Iris pigment epithelial cell (primary cell): ENCODE data around the gene G6PC3.
"Not testable (repeated sequence)": the region's sequence is repeated elsewhere in the genome, so short reads cannot be mapped to it uniquely, and the experiment has no call there.

Experiments used
- DNase-seq: peaks from one replicate; pipeline ENCODE4 v3.0.0-alpha.2; 2011; ENCODE audit warnings: low read depth

G6PC3 gene

DNA sequence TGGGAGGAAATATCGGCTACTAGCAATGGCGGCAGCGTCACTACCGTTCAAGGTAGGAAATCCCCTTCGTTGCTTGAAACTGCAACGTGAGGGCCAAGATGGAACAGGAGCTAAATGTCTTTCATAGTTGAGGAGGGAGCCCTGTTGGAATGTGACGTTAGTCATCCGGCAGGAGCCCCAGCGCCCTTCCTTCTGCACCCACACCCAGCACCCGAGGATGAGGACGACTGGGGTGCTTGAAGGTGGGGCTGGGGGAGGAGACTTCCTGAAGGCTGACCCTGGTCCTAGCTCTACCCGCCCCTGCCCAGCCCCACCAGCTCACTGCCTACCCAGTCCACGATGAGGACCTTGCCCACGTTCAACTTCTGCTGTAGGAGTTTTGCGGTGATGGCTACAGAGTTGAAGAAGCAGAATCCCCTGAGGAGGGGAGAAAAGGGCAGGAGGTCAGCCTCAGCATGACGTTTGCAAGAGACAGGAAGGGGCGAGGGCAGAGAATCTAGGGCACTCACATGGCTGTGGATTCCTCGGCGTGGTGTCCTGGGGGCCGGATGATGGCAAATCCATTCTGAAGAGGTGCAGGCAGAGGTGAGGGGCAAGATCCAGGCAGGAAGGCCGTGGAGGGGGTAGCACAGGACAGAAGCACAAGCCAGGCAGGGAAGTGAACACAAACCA lies 11.9 kb downstream of the G6PC3 start:
- DNase-seq: peak; percentile 34

DNA sequence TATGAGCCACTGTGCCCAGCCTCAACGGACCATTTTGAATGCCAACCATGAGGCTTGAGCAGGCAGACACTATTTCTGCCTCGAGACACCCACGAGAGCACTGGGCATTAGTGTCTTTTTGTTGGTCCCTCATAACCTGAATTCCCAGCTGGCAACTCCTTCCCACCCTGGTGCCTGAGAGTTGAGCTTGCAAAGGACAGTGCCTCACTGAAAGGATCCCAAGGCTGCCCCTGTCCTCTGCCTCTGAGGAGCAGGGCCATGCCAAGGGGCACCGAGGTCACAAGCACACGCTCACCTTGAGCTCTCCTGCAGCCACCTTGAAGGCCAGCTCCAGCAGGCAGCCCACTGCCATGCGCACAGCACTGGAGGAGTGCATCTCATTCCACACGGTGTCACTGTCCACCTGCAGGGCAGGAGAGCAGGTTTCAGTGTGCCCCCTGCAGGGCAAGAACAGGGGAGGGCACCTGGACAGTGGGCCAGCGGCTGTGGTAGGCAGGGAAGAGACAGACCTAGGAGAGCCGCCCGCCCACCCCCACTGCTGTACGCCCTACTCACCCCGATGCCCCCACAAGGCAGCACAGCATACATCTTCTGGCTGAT lies 12.8 kb downstream of the G6PC3 start:
- no peak for DNase-seq

DNA sequence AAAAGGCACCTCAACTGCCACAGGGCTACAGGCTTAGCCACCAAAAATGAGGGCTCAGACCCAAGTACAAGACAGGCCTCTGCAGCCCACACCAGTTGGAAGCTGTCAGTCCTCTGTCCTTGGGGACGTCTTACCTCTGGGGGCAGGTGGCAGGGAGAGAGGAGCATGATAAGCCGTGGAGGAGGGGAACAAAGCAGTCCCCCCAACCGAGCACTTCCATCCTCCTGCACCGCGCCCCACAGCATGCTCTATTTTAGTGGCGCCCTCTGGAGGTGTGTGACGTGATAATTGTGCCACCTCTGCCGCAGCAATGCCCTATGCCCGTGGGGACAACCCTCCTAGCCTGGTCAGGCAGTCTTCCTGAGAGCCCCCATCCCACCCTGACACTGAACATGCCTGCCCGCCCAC lies 13.6 kb downstream of the G6PC3 start:
- DNase-seq: no peak

DNA sequence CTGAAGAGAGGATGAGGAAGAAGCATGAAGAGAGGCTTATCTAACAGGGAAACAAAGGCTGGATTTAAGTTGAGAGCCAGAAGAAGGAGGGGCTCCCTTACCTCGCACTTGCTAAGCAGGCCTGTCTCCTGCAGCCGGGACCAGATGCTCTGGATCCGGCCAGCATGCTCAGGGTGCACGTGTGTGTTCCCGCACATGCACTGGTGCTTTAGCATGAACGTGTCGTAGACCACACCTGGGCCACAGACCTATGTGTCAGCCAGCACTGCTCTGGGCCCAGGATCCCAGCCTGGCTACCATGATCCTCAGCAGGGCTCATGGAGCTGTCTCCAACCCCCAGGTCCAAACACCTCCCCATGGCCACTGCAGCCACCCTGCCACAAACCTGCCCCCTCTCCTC lies 14.4 kb downstream of the G6PC3 start:
- no peak for DNase-seq

DNA sequence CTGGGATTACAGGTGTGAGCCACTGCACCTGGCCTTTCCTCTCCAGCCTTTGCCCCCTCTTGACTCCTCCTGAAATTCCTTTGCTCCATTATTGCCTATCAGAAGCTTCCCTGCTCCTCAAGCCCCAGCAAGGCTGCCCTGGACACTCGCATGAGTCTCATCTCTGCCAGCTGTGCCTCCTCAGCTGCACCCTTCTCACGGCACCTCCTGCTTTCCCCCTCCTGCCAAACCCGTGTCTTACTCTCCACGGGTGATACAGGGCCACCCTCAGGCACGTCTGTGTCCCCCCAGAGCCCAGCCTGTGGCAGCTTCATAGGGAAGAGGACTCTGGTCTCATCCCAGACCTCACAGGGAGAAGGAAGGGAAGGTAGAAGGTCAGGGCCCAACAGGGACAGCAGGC lies 15.4 kb downstream of the G6PC3 start:
- no peak for DNase-seq

DNA sequence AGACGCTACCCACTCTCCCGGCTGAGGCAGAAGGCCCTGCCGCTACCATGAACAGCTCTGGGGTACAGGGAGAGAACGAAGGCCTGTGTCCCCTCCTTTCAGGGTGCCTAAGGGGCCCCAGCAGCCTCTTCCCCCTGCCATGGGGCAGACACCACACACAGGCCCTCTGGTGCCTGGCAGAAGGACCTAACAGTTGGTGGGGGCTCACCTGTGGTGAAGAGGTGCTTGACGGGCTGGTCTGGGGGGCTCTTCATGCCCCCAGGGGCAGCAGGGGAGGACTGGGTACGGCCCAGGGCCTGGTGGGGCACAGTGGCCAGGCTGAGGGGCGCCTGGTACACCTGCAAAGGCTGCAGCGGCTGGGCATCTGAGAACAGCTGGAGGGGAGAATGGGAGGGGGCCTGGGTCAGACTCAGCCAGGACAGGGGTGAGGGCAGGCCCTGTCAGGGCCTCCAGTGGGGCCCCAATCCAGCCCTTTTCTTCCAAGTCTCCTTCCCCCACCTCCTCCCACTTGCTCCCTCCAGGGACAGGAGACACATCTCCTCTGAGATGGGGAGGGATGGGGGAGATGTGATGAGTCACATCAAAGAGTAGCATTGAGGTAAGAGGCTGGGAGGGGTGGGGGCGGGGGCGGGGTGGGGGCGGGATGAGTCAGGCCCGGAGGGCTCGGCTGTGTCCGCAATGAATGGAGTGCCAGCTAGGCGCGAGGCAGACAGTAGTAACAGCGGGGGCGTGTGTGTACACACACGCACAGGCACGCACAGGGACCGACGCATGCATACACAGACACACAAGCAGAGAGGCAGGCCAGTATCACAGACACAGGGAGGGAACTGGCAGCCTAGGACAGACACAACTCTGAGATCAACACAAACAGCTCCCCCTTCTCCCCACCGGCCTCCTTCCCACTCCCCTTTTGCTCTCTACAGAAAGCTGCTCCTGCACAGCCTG lies 16.1 kb downstream of the G6PC3 start:
- DNase-seq: peak; percentile 82

DNA sequence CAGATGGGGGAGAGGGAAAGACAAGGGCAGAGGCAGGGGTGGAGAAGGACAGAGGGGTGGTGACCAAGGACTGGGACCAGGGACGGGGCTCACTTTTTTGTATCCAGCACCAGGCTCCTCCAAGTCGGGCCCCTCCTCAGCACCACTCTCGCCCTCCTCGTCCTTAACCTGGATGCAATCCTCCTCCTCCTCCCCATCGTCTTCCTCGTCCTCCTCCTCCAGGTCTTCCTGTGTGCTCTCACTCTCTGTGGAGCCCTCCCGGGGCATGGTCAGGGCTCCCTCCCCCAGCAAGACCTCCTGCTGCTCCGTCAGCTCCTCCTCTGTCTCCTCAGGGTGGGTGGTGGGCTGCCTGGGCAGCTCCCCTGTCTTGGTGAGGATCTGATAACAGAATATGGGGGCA lies 16.8 kb downstream of the G6PC3 start:
- no peak for DNase-seq

DNA sequence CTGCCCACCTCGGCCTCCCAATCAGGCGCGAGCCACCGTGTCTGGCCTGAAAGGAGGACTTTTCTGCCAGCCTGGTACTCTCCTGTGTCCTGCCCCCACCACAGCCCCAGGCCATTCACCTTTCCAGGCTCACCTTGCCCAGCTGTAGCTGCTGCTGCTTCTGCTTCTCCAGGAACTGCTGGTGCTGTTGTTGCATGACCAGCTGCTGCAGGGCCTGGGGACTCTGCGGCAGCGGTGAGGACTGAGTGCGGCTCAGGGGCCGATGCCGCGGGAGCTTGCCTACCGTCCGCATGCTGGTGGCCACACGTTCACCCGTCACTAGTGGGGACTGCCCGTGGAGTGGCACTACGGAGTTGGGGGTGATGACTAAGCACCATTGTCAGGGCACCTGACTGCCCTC lies 17.7 kb downstream of the G6PC3 start:
- DNase-seq: no peak

DNA sequence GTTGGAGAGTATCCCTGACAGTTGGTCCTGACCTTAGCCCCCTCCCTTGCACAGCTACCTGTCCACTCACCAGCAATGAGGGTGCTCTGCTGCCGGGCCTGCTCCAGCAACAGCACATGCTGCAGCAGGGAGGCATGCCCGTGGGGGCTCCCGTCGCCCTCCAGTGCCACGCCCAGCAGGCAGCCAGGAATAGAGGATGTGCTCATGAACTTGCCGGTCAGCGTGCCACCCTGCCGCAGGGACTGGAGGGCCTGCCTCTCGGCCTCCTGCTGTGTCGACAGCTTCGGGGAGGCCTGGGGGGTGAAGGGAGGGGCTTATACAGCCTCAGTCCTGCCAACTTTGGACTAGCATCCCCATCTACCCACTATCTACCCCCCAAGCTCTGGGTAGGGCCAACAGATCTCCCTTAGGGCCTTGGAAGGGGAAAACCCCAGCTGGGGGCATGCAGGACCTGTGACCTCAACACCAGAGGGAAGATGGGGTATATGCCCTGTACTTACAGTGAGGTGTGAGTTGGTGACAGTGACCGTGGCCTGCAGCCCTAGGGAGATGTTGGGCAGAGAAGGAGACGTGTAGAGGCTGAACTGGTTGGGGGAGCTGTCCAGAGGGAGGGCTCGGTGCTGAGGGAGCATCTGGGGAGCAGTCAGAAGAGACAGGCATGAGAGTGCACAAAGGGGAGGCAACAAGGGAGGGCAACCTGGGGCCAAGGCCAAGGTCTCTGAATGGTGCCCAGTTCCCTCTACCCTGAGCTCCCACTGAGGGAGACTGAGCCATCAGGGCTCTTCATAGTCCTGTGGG lies 20.9 kb downstream of the G6PC3 start:
- no peak for DNase-seq

DNA sequence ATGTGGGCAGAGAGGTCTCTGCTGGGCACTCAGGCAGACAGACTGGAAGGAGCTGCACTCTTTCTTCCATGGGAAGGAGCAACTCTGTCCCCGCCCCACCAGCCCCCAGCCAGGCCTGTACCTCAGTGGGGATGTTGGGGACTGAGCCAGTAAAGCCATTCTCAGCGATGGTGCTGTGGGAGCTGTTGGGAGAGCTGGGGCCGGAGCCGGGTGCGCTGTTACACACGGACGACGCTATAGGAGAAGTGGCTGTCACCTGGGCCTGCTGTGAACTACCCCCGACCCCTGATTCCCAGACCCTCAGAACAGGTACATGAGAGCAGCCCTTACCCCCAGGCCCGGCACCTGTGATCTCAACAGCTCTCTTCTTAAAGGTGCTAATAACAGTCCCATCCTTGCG lies 21.5 kb downstream of the G6PC3 start:
- no peak for DNase-seq

DNA sequence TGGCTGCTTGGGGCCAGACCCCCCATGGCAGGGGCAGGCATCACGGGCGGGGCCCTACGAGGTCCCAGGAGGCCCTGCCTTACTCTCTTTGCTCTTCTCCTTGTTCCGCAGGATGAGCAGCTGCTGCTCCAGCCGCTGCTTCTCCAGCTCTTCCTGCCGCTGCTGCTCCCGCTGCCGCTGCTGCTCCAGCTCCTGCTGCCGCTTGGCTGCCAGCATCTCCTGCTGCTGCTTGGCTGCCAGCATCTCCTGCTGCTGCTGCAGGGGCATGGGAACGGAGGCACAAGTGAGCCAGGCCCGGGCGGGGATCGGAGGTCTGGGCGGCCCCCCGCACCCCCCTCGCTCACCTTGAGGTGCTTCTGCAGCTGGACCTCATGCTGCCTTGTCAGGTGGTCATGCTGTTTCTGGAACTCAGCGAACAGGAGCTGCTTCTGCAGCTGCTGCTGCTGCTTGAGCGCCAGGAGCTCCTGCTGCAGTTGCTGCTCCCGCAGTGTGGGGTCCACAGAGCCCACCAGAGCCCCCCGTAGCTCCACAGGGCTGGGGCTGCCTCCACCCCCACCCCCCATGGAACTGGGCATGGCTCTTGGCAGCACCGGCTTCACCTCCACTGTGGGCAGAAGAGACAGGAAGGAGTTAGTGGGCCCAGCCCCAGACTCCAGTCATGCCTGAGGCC lies 22.8 kb downstream of the G6PC3 start:
- DNase-seq: no peak

DNA sequence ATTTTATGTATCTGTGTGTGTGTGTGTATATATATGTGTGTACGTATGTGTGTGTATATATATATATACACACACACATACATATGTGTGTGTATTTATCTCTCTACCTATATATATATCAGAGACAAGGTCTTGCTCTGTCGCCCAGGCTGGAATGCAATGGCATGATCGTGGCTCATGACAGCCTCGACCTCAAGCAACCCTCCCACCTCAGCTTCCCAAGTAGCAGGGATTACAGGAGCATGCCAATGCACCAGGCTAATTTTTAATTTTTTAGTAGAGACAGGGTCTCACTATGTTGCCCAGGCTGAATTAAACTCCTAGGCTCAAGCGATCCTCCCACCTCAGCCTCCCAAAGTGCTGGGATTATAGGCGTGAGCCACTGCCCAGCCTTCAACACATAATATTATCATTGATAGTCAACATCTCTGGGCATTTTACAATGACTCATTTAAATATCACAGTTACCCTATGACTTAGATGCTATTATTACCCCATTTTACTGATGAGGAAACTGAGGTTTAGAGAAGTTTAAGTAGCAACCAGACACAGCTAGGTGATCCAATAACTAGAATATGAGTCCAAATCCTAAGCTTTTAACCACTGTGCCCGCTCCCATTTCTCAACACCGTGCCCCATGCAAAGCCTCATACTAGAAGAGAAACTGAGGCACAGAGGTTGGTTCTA lies 24.3 kb downstream of the G6PC3 start:
- no peak for DNase-seq

DNA sequence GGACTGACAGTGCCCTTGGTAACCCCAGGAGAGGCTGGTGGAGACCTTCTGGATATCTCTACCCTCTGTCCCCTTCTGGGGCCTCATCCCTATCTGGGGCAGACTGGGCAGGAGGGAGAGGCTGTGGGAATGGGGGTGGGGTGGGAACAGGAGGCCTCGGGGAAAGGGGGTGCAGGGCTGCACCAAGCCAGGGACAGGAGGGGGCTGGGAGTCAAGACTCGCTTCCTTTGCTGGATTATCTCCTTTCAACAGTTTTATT lies 24.8 kb downstream of the G6PC3 start:
- DNase-seq: no peak

DNA sequence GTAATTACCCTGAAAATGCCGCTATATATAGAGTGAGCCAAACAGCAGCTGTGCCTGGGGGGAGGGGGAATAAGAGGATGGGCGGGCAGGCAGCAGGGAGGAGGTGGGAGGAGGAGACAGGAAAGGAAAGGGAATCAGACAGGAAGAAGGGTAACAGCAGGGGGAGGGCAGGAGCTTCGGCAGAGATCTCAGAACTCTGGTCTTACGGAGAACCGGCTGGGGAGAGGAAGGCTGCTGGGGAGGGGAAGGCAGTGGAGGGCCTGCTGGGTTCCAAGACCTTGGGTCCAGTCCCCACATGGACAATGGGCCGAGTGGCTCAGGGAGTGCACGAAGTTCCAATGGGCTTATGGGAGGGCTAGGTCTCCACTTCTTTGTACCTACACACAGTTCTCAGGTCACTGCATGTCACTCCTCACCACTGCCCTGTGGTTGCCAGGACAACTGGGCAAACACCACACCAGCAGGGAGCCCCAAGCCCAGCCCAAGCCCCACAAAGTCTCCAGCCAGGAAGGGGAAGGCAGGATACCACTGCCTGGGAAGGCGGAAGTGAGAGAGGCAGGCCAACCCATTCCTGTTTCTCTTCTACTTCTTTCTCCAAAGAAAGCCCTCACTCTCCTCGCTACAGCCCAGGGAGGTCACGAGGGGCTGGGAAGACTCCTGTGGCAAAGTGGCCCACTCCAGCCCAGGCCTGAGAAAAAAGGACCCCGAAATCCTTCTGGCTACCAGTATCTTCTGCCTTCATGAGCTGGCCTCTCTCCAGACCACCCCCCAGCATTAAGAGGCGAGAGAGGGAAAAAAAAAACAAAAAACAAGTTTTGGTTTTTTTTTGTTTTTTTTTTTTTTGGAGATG lies 25.3 kb downstream of the G6PC3 start:
- DNase-seq: peak; percentile 91

DNA sequence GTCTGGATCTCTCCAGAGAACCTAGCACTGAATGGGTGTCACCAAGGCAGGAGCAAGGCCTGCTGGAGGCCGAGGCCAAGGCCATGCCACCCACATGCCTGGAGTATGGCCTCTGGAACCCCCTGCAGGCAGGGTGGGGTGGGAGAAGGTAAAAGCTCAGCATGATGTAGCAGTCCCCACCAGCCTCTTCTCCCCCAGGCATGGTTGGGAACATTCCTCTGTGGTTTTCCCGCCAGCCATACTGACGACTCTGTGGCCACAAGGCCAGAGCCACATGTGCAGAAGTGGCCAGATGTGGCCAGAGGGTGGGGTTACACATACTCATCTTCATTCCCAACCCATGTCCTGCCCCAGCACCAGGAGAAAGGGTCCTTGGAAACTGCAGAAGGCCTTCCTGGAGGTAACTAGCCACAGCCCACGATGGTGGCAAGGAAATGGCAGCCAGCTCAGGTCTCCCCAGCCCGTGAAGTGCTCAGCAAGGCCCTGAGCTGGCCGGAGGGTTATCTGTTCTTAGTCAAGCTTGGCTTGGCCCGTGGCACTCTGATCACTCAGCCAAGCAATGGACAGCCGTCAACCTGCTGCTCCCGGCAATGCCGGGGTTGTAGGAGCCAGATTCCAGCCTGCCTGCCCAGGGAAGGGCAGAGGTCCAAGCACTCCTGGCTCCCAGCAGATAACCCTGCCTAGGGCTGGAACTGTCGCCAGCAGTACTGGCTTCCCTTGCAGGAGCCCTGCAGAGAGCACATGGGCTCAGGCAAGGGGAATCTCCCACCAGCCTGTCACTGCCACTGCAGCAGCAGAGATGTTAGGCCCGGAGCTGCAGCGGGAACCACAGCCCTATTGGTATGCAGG lies 26.8 kb downstream of the G6PC3 start:
- DNase-seq: peak; percentile 38

DNA sequence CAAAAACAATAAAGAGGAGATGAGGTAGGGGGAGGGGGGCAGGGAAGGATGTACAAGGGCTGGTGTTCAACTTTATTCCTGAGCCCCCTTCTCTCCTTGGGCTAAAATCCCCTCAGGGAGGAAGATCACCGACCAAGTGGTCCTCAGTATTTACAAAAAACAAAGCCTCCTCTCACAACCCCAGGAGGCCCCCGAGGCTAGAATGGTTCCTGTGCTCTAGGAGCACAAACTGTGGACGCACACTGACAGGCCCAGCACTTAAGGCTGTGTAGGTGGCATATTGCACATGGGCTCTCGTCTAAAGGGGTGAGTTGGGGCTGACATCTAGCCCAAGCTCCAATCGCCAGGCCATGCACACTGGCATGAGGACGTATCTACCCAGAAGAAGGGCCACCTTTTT lies 31.3 kb downstream of the G6PC3 start:
- DNase-seq: not testable (repeated sequence)

DNA sequence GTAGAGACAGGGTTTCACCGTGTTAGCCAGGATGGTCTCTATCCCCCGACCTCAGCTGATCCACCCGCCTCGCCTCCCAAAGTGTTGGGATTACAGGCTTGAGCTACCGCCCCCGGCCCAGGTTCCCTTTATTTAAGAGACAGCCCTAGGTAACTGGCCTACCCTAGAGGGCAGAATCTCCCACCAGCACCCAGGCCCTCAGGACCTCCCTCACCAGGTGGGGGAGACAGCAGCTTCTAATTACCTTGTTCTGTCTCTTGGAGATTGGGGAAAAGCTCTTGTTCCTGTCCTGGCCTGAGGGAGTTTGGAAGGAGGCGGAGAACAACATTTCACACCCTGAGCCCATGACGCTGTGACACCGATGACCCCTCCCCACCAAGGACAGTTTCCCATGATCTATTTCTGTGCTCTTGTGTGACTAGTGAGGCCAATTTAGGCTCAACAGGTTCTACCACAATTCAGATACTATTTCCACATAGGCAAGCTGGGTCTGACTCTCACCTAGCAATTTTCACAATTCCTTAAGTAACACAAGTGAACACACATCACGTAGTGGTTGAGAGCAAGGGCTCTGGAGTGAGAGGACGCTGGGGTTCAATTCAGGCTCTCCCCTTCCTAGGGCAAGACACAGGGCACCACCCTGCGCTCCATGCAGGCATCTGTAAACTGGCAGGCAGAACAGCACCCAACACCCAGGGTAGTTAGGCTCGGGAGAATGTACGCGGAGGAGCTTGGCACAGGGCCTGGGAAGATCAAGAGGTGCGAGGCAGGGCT lies 32.5 kb downstream of the G6PC3 start:
- no peak for DNase-seq

DNA sequence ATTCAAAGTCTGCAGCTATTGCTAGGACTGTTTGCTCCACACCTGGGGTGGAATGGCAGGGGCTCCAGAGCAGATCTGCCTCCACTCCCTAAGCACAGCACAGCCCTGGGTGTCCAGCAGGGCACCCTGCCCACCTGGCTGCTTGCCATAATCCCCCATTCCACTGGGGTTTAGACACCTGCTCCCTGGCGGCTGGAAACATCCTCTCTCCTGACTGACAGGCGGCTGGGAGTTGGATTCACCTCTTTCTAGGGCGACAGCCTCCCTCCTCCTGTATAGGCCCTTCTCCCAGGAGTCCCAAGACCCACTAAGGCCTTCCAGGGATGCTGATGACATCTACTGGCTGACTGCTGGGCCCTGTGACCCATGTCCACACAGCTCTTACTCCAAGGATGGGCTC lies 34.9 kb downstream of the G6PC3 start:
- no peak for DNase-seq

DNA sequence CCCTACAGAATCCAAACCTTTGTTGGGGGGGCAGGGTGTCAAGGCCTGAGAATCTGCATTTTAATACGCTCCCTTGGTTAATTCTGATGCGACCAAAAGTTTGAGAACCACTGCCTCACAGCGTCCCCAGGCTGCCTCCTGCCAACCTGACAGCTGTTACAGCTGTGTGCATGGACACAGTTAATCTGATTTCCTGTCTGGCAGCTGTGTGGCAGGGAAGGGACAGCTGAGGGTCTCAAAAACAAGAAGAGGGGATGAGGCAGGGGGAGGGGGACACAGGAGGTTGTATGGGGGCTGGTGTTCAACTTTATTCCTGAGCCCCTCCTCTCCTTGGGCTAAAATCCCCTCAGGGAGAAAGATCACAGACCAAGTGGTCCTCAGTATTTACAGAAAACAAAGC lies 35.4 kb downstream of the G6PC3 start:
- no peak for DNase-seq
